HFFc6 (cell line): ENCODE measurements around the gene VWDE. TPM values are rescaled to one million over a fixed set of nuclear protein-coding genes. Genes with fewer than 3 reads are reported as not detected.

ENCODE experiments used
- DNase-seq: peaks from one replicate; pipeline ENCODE4 v3.0.0-alpha.2; 2018
- H3K27ac Mint-ChIP-seq: 2 replicates; pipeline ENCODE4 v1.8.0; 2020; ENCODE audit warnings: mild to moderate bottlenecking, mixed read lengths
- H3K27me3 Mint-ChIP-seq: 2 replicates; pipeline ENCODE4 v1.8.0; 2021; ENCODE audit warnings: mild to moderate bottlenecking, moderate library complexity, mixed read lengths; ENCODE audit not compliant: insufficient read depth
- H3K36me3 Mint-ChIP-seq: 2 replicates; pipeline ENCODE4 v1.8.0; 2021; ENCODE audit warnings: low read depth, mixed read lengths
- H3K4me1 Mint-ChIP-seq: 2 replicates; pipeline ENCODE4 v1.8.0; 2020; ENCODE audit warnings: low read depth, mixed read lengths
- H3K4me3 Mint-ChIP-seq: 2 replicates; pipeline ENCODE4 v1.8.0; 2020; ENCODE audit warnings: mild to moderate bottlenecking, moderate library complexity, mixed read lengths
- H3K9me3 Mint-ChIP-seq: 2 replicates; pipeline ENCODE4 v1.8.0; 2020; ENCODE audit warnings: mild to moderate bottlenecking, mixed read lengths
- total RNA-seq, 6 experiments: library from RNA; stranded (reverse); fragmentation: NEBNext Ultra II Directional; extraction: Animal tissue kit (Norgen Biotek cat#: 25700); gene quantifications; 2 replicates in 1 of 6; 3 replicates in 5 of 6; pipeline ENCODE4 v1.2.3, GENCODE V29; 2021
- TF ChIP-seq, protein P1 (sequence below): fragments of 200-600 bp; sonication (generic); IDR thresholded peaks from 2 replicates; pipeline ENCODE4 v1.5.0; 2021; ENCODE audit warnings: antibody characterized with exemption, mild to moderate bottlenecking

The VWDE gene
- total RNA-seq, 6 experiments from 2014 or later, result not detected

DNA sequence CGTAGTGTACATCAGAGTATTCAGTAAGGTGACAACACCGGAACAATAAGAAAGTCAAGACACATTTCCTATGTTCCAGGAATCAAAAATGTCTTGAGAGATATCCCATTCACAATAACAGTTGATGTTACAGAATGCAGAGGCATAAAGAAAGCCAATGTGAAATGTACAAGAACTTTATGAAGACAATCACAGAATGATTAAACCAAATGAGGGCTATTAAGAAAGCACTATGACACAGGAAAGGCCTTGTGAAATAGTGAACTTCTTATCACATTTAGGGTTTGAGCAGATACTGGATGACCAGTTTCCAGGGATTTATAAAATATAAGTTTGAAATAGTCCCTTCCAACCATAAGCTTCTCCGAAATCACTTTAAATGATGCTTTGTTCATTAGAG, 52.7 kb downstream of the VWDE start:
- Mint-ChIP-seq H3K36me3 (no peaks in the 10 kb centered on the region), H3K27ac (no peak overlapping the region), H3K9me3 (peaks cover 19% of the 10 kb centered on the region), H3K27me3 (no peaks in the 10 kb centered on the region), H3K4me3 (no peak overlapping the region), H3K4me1 (no peaks in the 10 kb centered on the region)
- no peak for DNase-seq
- TF ChIP-seq, protein P1, sequence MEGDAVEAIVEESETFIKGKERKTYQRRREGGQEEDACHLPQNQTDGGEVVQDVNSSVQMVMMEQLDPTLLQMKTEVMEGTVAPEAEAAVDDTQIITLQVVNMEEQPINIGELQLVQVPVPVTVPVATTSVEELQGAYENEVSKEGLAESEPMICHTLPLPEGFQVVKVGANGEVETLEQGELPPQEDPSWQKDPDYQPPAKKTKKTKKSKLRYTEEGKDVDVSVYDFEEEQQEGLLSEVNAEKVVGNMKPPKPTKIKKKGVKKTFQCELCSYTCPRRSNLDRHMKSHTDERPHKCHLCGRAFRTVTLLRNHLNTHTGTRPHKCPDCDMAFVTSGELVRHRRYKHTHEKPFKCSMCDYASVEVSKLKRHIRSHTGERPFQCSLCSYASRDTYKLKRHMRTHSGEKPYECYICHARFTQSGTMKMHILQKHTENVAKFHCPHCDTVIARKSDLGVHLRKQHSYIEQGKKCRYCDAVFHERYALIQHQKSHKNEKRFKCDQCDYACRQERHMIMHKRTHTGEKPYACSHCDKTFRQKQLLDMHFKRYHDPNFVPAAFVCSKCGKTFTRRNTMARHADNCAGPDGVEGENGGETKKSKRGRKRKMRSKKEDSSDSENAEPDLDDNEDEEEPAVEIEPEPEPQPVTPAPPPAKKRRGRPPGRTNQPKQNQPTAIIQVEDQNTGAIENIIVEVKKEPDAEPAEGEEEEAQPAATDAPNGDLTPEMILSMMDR, result no peak

DNA sequence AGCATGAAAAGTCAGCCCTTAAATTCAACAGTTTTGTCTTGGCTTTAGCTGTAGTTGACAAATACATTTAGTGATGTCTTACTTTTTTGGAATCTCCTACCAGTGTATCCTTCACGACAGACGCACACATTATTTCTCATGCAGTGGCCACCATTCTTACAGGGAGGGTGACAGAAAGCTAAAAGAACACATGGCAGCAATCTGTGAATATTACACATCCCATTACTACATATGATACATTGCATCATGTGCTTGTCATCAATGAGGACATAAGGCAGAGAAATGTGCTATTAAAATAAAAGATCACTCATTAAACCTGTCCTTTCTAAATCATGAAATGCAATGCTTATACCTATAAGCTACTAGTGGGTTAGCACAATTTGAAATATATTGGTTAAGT, 66.6 kb downstream of the VWDE start:
- no peaks in the 10 kb centered on the region for H3K4me1 Mint-ChIP-seq
- H3K9me3 Mint-ChIP-seq, result peaks cover 24% of the 10 kb centered on the region
- no peak for DNase-seq
- H3K4me3 Mint-ChIP-seq, result no peak overlapping the region
- no peak overlapping the region for H3K27ac Mint-ChIP-seq
- TF ChIP-seq, protein P1, result no peak
- no peaks in the 10 kb centered on the region for H3K36me3 Mint-ChIP-seq
- H3K27me3 Mint-ChIP-seq, result no peaks in the 10 kb centered on the region

DNA sequence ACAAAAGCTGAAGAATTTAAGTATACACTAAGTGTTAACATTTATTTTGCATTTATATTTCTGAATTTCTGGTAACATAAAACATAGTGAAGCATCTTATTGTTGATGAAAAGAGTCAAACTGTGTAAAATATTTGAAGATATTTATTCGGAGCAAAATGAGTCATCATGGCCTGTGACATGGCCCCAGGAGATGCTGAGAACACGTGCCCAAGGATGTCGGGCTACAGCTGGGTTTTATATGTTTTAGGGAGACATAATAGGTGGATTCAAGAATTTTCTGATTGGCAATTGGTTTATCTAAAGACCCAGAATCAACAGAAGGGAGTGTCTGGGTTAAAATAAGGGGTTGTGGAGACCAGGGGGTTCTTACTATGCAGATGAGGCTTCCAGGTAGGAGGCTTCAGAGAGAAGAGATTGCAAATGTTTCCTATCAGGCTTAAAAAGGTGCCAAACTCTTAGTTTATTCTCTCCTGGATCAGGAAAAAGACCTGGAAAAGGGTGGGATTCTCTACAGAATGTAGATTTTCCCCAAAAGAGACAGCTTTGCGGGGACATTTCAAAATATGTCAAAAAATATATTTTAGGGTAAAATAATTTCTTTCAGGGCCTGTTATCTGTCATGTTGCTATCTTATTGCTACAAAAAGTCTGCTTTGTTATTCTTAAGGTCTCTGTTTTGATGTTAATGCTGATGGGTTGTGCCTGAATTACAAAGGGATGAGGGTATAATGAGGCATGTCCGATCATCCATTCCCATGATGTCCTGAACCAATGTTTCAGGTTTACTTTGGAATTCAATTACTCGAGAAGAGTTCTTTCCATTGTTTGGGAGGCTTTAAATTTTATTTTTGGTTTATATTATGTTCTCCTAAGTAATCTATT, 74.5 kb downstream of the VWDE start:
- Mint-ChIP-seq H3K36me3 (no peaks in the 10 kb centered on the region), H3K9me3 (peaks cover 28% of the 10 kb centered on the region), H3K4me1 (no peaks in the 10 kb centered on the region), H3K4me3 (no peak overlapping the region), H3K27me3 (no peaks in the 10 kb centered on the region), H3K27ac (no peak overlapping the region)
- TF ChIP-seq, protein P1, result no peak
- no peak for DNase-seq

DNA sequence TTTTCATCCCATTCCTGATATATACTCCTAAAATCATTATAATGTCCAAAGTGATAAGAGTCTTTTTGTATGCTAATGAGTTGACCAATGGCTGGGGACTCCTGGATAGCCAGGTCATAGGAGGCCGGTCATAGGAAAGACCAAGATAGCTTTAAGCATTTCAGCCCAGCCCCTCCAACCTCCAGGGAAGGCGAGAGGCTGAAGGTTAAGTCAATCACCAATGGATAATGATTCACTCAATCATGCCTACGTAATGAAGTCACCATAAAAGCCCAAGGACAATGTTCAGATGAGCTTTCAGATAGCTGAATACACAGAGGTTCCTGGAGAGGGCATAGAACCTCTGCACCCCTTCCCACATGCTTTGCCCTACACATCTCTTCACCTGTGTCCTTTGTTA, 75.7 kb downstream of the VWDE start:
- Mint-ChIP-seq H3K9me3 (peaks cover 27% of the 10 kb centered on the region), H3K4me3 (no peak overlapping the region), H3K27me3 (no peaks in the 10 kb centered on the region), H3K27ac (no peak overlapping the region), H3K36me3 (no peaks in the 10 kb centered on the region), H3K4me1 (no peaks in the 10 kb centered on the region)
- TF ChIP-seq, protein P1, result no peak
- DNase-seq, result no peak

DNA sequence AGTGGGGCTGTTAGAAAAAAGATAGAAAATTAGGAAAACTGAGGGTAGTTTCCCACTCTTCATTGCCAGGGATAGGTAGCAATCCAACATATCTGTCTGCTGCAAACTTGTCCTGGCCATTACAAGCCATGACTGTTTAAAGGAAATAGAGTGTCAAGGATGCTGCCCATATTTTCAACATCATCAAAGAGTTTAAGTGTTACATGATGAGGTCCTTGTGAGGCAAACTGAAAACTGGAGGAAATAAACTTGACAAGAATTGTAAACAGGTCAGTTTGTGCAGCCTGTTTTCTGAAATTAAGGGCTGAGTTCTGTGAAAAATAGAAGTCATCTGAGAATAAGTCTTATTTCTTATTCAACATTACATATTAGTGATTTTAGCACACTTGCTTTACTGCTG, 78.0 kb downstream of the VWDE start:
- TF ChIP-seq, protein P1, result no peak
- peaks cover 9% of the 10 kb centered on the region for H3K9me3 Mint-ChIP-seq
- DNase-seq, result no peak
- no peak overlapping the region for H3K27ac Mint-ChIP-seq
- H3K36me3 Mint-ChIP-seq, result no peaks in the 10 kb centered on the region
- H3K4me1 Mint-ChIP-seq, result no peaks in the 10 kb centered on the region
- no peaks in the 10 kb centered on the region for H3K27me3 Mint-ChIP-seq
- no peak overlapping the region for H3K4me3 Mint-ChIP-seq
